ENCODE measurements around the gene SNRPB.

GRCh38 chr20:2507875-2508630 lies 37.5 kb upstream of the SNRPB start:
- TF ChIP-seq, protein P1, sequence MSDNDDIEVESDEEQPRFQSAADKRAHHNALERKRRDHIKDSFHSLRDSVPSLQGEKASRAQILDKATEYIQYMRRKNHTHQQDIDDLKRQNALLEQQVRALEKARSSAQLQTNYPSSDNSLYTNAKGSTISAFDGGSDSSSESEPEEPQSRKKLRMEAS (CRISPR knock-in tag; IDR thresholded peaks at IDR 0.05), result no peak
- TF ChIP-seq, protein P2, sequence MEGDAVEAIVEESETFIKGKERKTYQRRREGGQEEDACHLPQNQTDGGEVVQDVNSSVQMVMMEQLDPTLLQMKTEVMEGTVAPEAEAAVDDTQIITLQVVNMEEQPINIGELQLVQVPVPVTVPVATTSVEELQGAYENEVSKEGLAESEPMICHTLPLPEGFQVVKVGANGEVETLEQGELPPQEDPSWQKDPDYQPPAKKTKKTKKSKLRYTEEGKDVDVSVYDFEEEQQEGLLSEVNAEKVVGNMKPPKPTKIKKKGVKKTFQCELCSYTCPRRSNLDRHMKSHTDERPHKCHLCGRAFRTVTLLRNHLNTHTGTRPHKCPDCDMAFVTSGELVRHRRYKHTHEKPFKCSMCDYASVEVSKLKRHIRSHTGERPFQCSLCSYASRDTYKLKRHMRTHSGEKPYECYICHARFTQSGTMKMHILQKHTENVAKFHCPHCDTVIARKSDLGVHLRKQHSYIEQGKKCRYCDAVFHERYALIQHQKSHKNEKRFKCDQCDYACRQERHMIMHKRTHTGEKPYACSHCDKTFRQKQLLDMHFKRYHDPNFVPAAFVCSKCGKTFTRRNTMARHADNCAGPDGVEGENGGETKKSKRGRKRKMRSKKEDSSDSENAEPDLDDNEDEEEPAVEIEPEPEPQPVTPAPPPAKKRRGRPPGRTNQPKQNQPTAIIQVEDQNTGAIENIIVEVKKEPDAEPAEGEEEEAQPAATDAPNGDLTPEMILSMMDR (IDR thresholded peaks at IDR 0.05), result no peak
- TF ChIP-seq USF2 (CRISPR knock-in tag; IDR thresholded peaks at IDR 0.05) (no peak), ELF4 (CRISPR knock-in tag; IDR thresholded peaks at IDR 0.05; ENCODE audit: low read depth) (no peak), E2F5 (CRISPR knock-in tag; IDR thresholded peaks at IDR 0.05) (no peak), ATF1 (CRISPR knock-in tag; IDR thresholded peaks at IDR 0.05) (no peak), ESRRA (CRISPR knock-in tag; IDR thresholded peaks at IDR 0.05; ENCODE audit: borderline replicate concordance) (no peak), JUN (CRISPR knock-in tag; IDR thresholded peaks at IDR 0.05) (no peak), TEAD1 (CRISPR knock-in tag; IDR thresholded peaks at IDR 0.05) (no peak), NFYB (CRISPR knock-in tag; conservative IDR thresholded peaks at IDR 0.05; ENCODE audit: low read depth) (no peak)
- TF ChIP-seq, protein P3, sequence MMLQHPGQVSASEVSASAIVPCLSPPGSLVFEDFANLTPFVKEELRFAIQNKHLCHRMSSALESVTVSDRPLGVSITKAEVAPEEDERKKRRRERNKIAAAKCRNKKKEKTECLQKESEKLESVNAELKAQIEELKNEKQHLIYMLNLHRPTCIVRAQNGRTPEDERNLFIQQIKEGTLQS (CRISPR knock-in tag; conservative IDR thresholded peaks at IDR 0.05), result no peak
- TF ChIP-seq, protein P4, sequence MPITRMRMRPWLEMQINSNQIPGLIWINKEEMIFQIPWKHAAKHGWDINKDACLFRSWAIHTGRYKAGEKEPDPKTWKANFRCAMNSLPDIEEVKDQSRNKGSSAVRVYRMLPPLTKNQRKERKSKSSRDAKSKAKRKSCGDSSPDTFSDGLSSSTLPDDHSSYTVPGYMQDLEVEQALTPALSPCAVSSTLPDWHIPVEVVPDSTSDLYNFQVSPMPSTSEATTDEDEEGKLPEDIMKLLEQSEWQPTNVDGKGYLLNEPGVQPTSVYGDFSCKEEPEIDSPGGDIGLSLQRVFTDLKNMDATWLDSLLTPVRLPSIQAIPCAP (CRISPR knock-in tag; IDR thresholded peaks at IDR 0.05), result no peak
- TF ChIP-seq, protein P5, sequence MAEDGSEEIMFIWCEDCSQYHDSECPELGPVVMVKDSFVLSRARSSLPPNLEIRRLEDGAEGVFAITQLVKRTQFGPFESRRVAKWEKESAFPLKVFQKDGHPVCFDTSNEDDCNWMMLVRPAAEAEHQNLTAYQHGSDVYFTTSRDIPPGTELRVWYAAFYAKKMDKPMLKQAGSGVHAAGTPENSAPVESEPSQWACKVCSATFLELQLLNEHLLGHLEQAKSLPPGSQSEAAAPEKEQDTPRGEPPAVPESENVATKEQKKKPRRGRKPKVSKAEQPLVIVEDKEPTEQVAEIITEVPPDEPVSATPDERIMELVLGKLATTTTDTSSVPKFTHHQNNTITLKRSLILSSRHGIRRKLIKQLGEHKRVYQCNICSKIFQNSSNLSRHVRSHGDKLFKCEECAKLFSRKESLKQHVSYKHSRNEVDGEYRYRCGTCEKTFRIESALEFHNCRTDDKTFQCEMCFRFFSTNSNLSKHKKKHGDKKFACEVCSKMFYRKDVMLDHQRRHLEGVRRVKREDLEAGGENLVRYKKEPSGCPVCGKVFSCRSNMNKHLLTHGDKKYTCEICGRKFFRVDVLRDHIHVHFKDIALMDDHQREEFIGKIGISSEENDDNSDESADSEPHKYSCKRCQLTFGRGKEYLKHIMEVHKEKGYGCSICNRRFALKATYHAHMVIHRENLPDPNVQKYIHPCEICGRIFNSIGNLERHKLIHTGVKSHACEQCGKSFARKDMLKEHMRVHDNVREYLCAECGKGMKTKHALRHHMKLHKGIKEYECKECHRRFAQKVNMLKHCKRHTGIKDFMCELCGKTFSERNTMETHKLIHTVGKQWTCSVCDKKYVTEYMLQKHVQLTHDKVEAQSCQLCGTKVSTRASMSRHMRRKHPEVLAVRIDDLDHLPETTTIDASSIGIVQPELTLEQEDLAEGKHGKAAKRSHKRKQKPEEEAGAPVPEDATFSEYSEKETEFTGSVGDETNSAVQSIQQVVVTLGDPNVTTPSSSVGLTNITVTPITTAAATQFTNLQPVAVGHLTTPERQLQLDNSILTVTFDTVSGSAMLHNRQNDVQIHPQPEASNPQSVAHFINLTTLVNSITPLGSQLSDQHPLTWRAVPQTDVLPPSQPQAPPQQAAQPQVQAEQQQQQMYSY (CRISPR knock-in tag; IDR thresholded peaks at IDR 0.05), result no peak
